WTC11 (cell line): Measurements from ENCODE around the gene PLA2G1B. TPM values are rescaled to one million over a fixed set of nuclear protein-coding genes. Genes with fewer than 3 reads are reported as not detected.

Source experiments
- ATAC-seq: fragments of 200-7000 bp; cut with Tn5 transposase; 2 replicates; pipeline ENCODE4 v1.10.0; 2021; ENCODE audit warnings: mild to moderate bottlenecking, moderate library complexity
- CTCF ChIA-PET: fragments of 300-600 bp; sonication (Branson Sonifier 250); formaldehyde crosslinking; loops from one replicate; lab custom pipeline; 2021; ENCODE audit warnings: antibody characterized with exemption; lab: Charles Lee
- POLR2A ChIA-PET: fragments of 350-600 bp; sonication (Branson Sonifier 250); formaldehyde crosslinking; loops from one replicate; lab custom pipeline; 2021; ENCODE audit warnings: antibody characterized with exemption; lab: Charles Lee
- DNase-seq: peaks from one replicate; pipeline ENCODE4 v3.0.0; 2021; ENCODE audit warnings: low spot score
- H3K27ac Mint-ChIP-seq: 2 replicates; pipeline ENCODE4 v1.8.0; 2021; ENCODE audit warnings: mixed read lengths
- H3K27me3 Mint-ChIP-seq: 2 replicates; pipeline ENCODE4 v1.8.0; 2021; ENCODE audit warnings: low read depth, mild to moderate bottlenecking, moderate library complexity, mixed read lengths
- H3K36me3 Mint-ChIP-seq: 2 replicates; pipeline ENCODE4 v1.8.0; 2021; ENCODE audit warnings: mixed read lengths
- H3K4me1 Mint-ChIP-seq: 2 replicates; pipeline ENCODE4 v1.8.0; 2022; ENCODE audit warnings: mixed read lengths
- H3K4me3 Mint-ChIP-seq: 2 replicates; pipeline ENCODE4 v1.8.0; 2021; ENCODE audit warnings: mild to moderate bottlenecking, moderate library complexity, mixed read lengths
- H3K9me3 Mint-ChIP-seq: 2 replicates; pipeline ENCODE4 v1.8.0; 2021; ENCODE audit warnings: mixed read lengths
- CBFB ChIP-seq: sonication (generic); formaldehyde crosslinking; IDR thresholded peaks from 2 replicates; pipeline ENCODE4 v1.8.1; 2022; ENCODE audit warnings: mild to moderate bottlenecking, low read depth, missing genetic modification reagents
- FOXP1 ChIP-seq: sonication (generic); formaldehyde crosslinking; IDR thresholded peaks from 2 replicates; pipeline ENCODE4 v1.8.0; 2022; ENCODE audit warnings: missing genetic modification reagents, mild to moderate bottlenecking, moderate library complexity, borderline replicate concordance
- IRF2 ChIP-seq: sonication (generic); formaldehyde crosslinking; IDR thresholded peaks from 2 replicates; pipeline ENCODE4 v1.8.0; 2022; ENCODE audit warnings: low read depth, missing genetic modification reagents, borderline replicate concordance
- KAT7 ChIP-seq: sonication (generic); formaldehyde crosslinking; IDR thresholded peaks from 2 replicates; pipeline ENCODE4 v1.8.1; 2023; ENCODE audit warnings: missing genetic modification reagents, mild to moderate bottlenecking, borderline replicate concordance
- MLX ChIP-seq: sonication (generic); formaldehyde crosslinking; IDR thresholded peaks from 2 replicates; pipeline ENCODE4 v1.8.1; 2023; ENCODE audit warnings: mild to moderate bottlenecking, missing genetic modification reagents, moderate library complexity
- NFATC4 ChIP-seq: fragments of 250-450 bp; sonication (Bioruptor Pico); IDR thresholded peaks from 2 replicates; pipeline ENCODE4 v1.9.0; 2021; ENCODE audit warnings: mild to moderate bottlenecking
- PRRX2 ChIP-seq: fragments of 250-450 bp; sonication (Bioruptor Pico); IDR thresholded peaks from 2 replicates; pipeline ENCODE4 v1.8.0; 2021; ENCODE audit warnings: mild to moderate bottlenecking
- RORB ChIP-seq: fragments of 250-450 bp; sonication (Bioruptor Pico); IDR thresholded peaks from 2 replicates; pipeline ENCODE4 v1.9.0; 2021; ENCODE audit warnings: mild to moderate bottlenecking
- SMAD4 ChIP-seq: sonication (generic); formaldehyde crosslinking; IDR thresholded peaks from 2 replicates; pipeline ENCODE4 v1.8.0; 2022; ENCODE audit warnings: mild to moderate bottlenecking, missing genetic modification reagents
- TP53 ChIP-seq: sonication (generic); formaldehyde crosslinking; IDR thresholded peaks from 2 replicates; pipeline ENCODE4 v1.8.1; 2023; ENCODE audit warnings: mild to moderate bottlenecking, missing genetic modification reagents
- ZNF121 ChIP-seq: sonication (generic); formaldehyde crosslinking; IDR thresholded peaks from 2 replicates; pipeline ENCODE4 v1.8.0; 2023; ENCODE audit warnings: missing genetic modification reagents
- ZNF138 ChIP-seq: sonication (generic); formaldehyde crosslinking; conservative IDR thresholded peaks from 2 replicates; pipeline ENCODE4 v1.8.1; 2022; ENCODE audit warnings: mild to moderate bottlenecking, moderate library complexity, missing genetic modification reagents
- ZNF416 ChIP-seq: fragments of 250-450 bp; sonication (Bioruptor Pico); IDR thresholded peaks from 2 replicates; pipeline ENCODE4 v1.9.0; 2021; ENCODE audit warnings: mild to moderate bottlenecking, inconsistent platforms
- ZNF671 ChIP-seq: fragments of 250-450 bp; sonication (Bioruptor Pico); IDR thresholded peaks from 2 replicates; pipeline ENCODE4 v1.8.0; 2021; ENCODE audit warnings: mild to moderate bottlenecking
- total RNA-seq: library from RNA; stranded (reverse); gene quantifications from 3 replicates; pipeline ENCODE4 v1.2.3, GENCODE V29; 2021
- TF ChIP-seq, protein P1 (sequence below): fragments of 250-450 bp; sonication (Bioruptor Pico); IDR thresholded peaks from 2 replicates; pipeline ENCODE4 v1.8.0; 2021; ENCODE audit warnings: mild to moderate bottlenecking
- TF ChIP-seq, protein P2 (sequence below): sonication (generic); formaldehyde crosslinking; IDR thresholded peaks from 2 replicates; pipeline ENCODE4 v1.8.1; 2022; ENCODE audit warnings: low read depth, missing genetic modification reagents, borderline replicate concordance

The PLA2G1B gene
- total RNA-seq, 1 experiment from 2014 or later: 1.8 TPM

- ChIA-PET POLR2A (interaction anchor here (0.6 to 0.9 kb wide), 2 partner anchors 26 to 571 kb away, joined by 3 read pairs; no protein-coding TSS in a partner anchor), CTCF (interaction anchor here (0.8 to 2.5 kb wide), 7 partner anchors 10 to 148 kb away, joined by 3 to 25 read pairs (median 4); no protein-coding TSS in a partner anchor)
- Mint-ChIP-seq H3K4me3 (no peak overlapping the region), H3K27ac (no peak overlapping the region), H3K36me3 (no peaks in the 10 kb centered on the region), H3K27me3 (peaks cover 21% of the 10 kb centered on the region), H3K9me3 (no peaks in the 10 kb centered on the region), H3K4me1 (peaks cover 34% of the 10 kb centered on the region)
- ATAC-seq (no peak), DNase-seq (no peak)
- TF ChIP-seq IRF2 (CRISPR knock-in tag): no peak
- TF ChIP-seq, protein P1, sequence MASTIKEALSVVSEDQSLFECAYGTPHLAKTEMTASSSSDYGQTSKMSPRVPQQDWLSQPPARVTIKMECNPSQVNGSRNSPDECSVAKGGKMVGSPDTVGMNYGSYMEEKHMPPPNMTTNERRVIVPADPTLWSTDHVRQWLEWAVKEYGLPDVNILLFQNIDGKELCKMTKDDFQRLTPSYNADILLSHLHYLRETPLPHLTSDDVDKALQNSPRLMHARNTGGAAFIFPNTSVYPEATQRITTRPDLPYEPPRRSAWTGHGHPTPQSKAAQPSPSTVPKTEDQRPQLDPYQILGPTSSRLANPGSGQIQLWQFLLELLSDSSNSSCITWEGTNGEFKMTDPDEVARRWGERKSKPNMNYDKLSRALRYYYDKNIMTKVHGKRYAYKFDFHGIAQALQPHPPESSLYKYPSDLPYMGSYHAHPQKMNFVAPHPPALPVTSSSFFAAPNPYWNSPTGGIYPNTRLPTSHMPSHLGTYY (CRISPR knock-in tag): no peak
- TF ChIP-seq KAT7 (CRISPR knock-in tag): no peak
- no peak for TF ChIP-seq MLX
- TF ChIP-seq ZNF138 (CRISPR knock-in tag): no peak
- TF ChIP-seq NFATC4 (CRISPR knock-in tag): no peak
- no peak for TF ChIP-seq SMAD4 (CRISPR knock-in tag)
- TF ChIP-seq RORB (CRISPR knock-in tag): no peak
- TF ChIP-seq CBFB: no peak
- TF ChIP-seq FOXP1 (CRISPR knock-in tag): no peak
- TF ChIP-seq ZNF416 (CRISPR knock-in tag): no peak
- TF ChIP-seq, protein P2, sequence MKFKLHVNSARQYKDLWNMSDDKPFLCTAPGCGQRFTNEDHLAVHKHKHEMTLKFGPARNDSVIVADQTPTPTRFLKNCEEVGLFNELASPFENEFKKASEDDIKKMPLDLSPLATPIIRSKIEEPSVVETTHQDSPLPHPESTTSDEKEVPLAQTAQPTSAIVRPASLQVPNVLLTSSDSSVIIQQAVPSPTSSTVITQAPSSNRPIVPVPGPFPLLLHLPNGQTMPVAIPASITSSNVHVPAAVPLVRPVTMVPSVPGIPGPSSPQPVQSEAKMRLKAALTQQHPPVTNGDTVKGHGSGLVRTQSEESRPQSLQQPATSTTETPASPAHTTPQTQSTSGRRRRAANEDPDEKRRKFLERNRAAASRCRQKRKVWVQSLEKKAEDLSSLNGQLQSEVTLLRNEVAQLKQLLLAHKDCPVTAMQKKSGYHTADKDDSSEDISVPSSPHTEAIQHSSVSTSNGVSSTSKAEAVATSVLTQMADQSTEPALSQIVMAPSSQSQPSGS (CRISPR knock-in tag): no peak
- TF ChIP-seq ZNF671 (CRISPR knock-in tag): no peak
- no peak for TF ChIP-seq PRRX2 (CRISPR knock-in tag)
Measured at GRCh38 chr12:120376416-120376815, 48.8 kb upstream of the PLA2G1B start.

- Mint-ChIP-seq H3K27me3 (peaks cover 25% of the 10 kb centered on the region), H3K27ac (no peak overlapping the region), H3K9me3 (no peaks in the 10 kb centered on the region), H3K4me3 (no peak overlapping the region), H3K4me1 (peaks cover 38% of the 10 kb centered on the region), H3K36me3 (no peaks in the 10 kb centered on the region)
- CTCF ChIA-PET: interaction anchor here (0.8 to 2.5 kb wide), 8 partner anchors 9 to 148 kb away, joined by 3 to 25 read pairs (median 4); no protein-coding TSS in a partner anchor
- DNase-seq (no peak), ATAC-seq (0 out of 2 replicates have a peak, but pooled peaks have one; percentile 17)
- POLR2A ChIA-PET: interaction anchor here (0.6 to 0.9 kb wide), 2 partner anchors 26 to 571 kb away, joined by 3 read pairs; no protein-coding TSS in a partner anchor
- no peak for TF ChIP-seq TP53 (CRISPR knock-in tag)
Measured at GRCh38 chr12:120376009-120376408, 48.4 kb upstream of the PLA2G1B start.

- ATAC-seq: no peak
- no peak for TF ChIP-seq PRRX2 (CRISPR knock-in tag)
- peak; percentile 79 for TF ChIP-seq ZNF121 (CRISPR knock-in tag)
- Mint-ChIP-seq H3K9me3 (no peaks in the 10 kb centered on the region), H3K4me1 (peaks cover 53% of the 10 kb centered on the region), H3K27me3 (peaks cover 39% of the 10 kb centered on the region), H3K27ac (no peak overlapping the region), H3K36me3 (no peaks in the 10 kb centered on the region), H3K4me3 (no peak overlapping the region)
- no peak for DNase-seq
- CTCF ChIA-PET: interaction anchor here (1.0 kb wide), 1 partner anchor 56 kb away, joined by 3 read pairs; no protein-coding TSS in a partner anchor
- POLR2A ChIA-PET: no interaction called here
Measured at GRCh38 chr12:120373683-120374082, 46.1 kb upstream of the PLA2G1B start.
